HUDEP-2 (cell line): Measurements from ENCODE around the gene PDE10A.

Experiments used
- DNase-seq, 76 experiments: peaks; one replicate each; lab custom pipeline; 2025; ENCODE audit not compliant: unreplicated experiment in 76 of 76; lab: John Stamatoyannopoulos, UW

PDE10A gene

DNA sequence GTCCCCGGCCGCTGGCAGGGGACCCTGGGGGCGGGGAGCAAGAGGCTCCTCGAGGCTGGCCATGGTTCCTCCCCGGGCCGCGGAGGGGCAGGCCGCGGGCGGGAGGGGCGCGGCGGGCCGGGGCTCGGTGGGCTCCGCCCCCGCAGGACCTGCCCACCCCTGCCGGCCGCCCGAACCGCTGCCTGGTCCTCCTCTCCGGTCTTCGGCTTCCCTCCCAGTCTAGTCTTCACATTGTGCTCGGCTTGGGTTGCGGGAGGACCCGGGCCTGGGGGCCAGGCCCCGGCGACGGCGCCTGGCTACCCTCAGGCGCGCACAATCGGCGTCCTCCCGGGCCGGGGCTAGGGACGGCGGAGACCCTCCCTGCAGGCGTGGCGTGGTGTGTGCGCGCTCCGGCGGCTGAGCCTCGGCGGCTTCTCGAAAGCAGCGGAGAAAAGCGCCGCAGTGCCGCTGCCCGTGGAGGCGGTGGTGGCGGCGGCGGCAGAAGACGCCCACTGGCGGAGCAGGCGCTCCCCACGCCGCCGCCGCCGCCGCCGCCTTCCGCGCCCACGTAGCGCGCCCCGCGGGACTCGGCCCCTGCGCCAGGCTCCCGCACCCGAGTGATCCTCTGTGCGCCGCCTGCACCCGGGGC, at the start of gene PDE10A:
PDE10A (minus strand) TSS at position 493 of the 628 bp plus-strand sequence; CDS start at position 63, 430 bp downstream.
- no peak for DNase-seq

DNA sequence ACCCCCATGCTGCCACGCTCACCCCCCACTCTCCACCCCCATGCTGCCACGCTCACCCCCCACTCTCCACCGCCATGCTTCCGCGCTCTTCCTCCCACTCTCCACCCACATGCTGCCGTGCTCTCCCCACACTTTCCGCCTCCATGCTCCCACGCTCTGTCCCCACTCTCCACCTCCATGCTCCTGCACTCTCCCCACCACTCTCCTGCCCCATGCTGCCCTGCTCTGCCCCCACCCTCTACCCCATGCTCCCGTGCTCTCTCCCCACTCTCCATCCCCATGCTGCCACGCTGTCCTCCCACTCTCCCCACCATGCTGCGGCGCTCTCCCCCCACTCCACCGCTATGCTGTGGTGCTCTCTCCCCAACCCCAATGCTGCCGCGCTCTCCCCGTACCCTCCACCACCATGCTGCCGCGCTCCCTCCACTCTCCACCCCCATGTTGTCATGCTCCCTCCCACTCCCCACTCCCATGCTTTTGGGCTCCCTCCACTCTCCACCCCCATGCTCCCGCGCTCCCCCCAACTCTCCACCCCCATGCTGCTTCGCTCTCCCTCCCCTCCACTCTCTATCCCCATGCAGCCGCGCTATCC, 46.0 kb upstream of the PDE10A start:
- DNase-seq, result no peak

GRCh38 chr6:165707067-165707853, 44.2 kb upstream of the PDE10A start:
- DNase-seq, result no peak

DNA sequence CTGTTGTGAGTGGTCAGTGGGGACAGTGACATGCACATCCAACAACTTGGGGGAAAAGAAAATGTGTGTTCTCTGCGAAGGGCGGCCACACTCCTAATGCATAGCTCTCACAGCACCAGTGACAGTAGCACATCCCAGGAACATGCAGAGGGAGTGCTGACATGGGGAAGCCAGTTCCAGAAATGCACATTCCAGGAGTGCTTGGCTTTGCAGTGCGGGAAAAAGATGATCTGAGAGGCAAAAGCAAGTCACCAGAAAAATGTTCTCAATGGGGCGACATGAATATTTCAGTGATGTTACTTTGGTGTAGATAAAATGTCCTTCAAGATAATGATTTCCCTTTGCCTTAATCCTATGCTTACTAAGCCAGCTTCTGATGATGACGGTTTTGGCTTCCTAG, 42.9 kb upstream of the PDE10A start:
- DNase-seq, result no peak

DNA sequence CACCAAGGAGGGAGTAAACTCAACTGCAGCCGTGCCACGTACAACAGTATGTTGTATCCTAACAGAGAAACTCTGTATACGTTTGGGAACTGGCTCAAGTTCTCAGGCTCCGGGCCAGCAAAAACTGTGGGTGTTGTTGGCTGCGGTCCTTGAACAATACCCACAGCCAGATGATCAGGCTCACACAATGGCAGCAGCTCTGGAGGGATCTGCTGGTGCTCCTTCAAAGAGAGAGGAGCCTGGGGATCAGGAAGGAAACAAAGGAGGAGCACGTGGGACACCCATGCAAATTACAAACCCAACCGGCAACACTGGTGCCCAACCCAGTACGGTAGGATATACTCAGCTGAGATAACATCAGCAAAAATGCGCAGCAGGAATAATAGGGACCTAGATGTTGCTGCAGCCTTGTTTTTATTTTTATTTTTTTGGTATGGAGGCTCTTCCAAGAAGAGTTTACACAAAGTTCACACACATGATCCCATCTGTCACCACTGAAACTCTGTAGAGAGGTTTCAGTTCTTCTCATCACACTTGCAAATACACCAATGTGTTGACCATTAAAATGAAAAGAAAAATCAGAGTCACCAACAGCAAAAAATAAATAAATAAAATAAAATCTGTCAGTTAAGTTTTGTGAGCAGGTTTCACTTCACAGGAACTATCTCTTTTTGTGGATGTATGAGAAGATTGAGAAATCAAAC, 41.2 kb upstream of the PDE10A start:
- DNase-seq, result no peak

- no peak for DNase-seq
Measured at GRCh38 chr6:165702669-165703068, 39.6 kb upstream of the PDE10A start.

GRCh38 chr6:165701564-165702354, 38.7 kb upstream of the PDE10A start:
- DNase-seq, result no peak

DNA sequence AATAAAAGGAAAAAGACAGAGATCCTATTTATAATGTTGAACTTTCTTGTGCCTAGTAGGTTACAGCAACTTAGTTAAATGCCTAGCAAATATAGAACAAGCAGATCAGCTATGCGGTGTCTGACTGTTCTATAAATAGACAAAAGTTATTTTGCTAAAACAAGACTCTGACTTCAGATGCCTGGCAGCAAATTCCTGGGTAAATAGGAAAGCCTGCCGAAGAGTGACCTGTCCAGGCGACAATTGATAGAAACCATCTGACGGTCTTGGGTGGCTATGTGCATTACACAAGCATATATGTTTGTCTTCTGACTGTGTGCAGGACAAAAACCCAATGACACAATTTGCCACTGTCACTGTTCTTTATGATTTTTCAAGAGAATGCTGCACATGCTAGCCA, 38.0 kb upstream of the PDE10A start:
- DNase-seq, result no peak

GRCh38 chr6:165698868-165699267, 35.8 kb upstream of the PDE10A start:
- no peak for DNase-seq

DNA sequence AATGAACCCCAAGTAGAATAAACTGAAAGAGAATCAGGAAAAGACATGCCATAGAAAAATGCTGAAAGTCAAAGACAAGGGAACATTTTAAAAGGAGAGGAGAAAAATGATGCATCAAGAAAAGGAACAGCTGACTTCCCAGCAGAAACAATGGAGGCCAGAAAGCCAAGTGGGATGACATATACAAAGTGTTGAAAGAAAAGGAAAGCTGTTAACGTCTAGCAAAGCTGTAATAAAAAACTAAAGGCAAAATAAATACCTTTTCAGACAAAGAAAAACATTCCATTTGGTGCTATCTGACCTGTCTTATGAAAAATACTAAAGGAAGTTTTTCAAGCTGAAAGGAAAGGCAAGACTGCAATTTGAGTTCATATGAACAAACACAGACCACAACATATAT, 34.1 kb upstream of the PDE10A start:
- no peak for DNase-seq

GRCh38 chr6:165695722-165696515, 32.9 kb upstream of the PDE10A start:
- no peak for DNase-seq

GRCh38 chr6:165694296-165694695, 31.3 kb upstream of the PDE10A start:
- no peak for DNase-seq

GRCh38 chr6:165692106-165692653, 29.1 kb upstream of the PDE10A start:
- DNase-seq, result no peak

DNA sequence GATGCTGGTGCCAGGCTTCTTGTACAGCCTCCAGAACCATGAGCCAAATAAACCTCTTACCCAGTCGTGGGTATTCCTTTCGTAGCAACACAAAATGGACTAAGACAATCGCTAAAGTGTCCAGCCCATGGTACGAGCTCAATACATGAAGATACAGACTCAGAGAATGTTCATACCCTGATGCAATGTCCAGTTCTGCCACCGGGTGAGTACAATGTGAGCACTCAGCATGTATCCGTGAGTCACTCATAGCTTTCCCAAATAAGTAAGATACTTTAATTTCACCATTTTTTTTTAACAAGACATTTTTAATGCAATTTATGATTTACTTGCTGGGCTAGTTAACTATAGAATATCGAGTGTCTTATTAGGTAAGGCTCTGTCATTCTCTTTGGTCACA, 26.7 kb upstream of the PDE10A start:
- DNase-seq, result no peak

- DNase-seq, result no peak
Measured at GRCh38 chr6:165686596-165687365, 23.7 kb upstream of the PDE10A start.

DNA sequence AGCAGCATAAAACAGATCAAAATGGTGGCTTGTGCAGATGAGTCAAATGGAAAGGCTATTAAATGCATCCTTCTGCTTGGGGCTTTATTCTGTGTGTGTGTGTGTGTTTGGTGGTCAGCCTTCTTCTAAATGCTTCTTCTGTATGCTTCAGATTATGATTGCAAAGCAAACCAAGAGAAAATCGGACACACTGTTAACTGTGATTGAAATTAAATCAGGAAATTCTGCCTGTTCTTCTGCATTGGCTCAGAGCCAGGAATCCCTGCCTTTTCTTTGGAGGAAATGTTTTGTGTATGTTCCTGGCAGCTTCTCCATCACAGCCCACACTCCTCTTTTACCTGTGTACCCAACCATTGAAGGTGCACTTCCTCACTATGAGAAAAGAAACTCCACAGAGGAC, 22.3 kb upstream of the PDE10A start:
- no peak for DNase-seq

GRCh38 chr6:165684333-165684732, 21.3 kb upstream of the PDE10A start:
- DNase-seq, result no peak

DNA sequence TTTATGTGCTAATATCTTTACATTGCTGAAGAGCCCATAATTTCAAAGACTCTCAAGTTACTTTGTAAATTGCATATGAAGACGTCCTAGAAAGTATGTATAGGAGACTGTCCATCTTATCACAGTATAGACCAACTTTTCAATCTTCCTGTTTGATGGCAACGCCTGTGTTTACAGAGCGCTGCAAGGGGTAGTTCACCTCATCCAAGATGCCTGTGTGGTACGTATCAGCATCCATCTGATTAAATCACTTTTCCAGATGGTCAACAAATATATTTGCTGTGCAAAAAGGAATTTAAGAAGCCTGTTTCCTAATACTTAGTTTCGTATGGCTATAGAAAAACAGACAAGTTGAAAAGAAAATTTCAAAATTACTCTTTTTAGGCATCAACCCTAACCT, 17.9 kb upstream of the PDE10A start:
- DNase-seq, result no peak

DNA sequence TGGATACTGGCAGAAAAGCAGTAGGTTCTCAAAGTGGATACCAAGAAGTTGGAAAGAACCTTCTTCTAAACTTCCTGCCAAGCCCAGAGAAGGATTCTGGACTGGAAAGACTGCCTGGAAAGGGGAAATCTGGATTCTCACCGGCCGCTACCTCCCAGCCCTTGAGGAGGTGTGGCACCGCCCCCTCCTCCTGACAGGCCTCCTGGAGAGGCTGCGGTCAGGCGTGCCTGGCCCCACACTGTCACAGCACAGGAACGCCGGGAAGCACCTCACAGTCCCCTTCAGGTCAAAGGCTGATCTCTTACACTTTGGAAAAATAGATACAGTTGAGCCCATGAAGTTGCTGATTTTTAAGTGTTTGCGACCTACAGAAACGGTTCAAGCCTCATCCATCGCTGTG, 16.3 kb upstream of the PDE10A start:
- DNase-seq, result no peak
